B cell (primary cell): ENCODE data around the gene PHKG2.

Experiments used
- CTCF ChIP-seq: fragments of 200-600 bp; IDR thresholded peaks from one replicate; pipeline ENCODE4 v1.8.0; 2022; ENCODE audit warnings: antibody characterized with exemption, mild to moderate bottlenecking
- EZH2 ChIP-seq: IDR thresholded peaks from 2 replicates; pipeline ENCODE4 v1.6.1; 2012; ENCODE audit warnings: borderline replicate concordance, low read depth, mild to moderate bottlenecking, moderate library complexity, low read length; ENCODE audit not compliant: insufficient read depth, poor library complexity, severe bottlenecking

- TF ChIP-seq EZH2 (no peak), CTCF (no peak)
Measured at GRCh38 chr16:30755955-30756780, 7.9 kb downstream of the PHKG2 start.
